CD14-positive monocyte (primary cell): Measurements from ENCODE around the gene PRM3. TPM values are rescaled to one million over a fixed set of nuclear protein-coding genes. Genes with fewer than 3 reads are reported as not detected.

Source experiments
- DNase-seq, 3 donors: peaks; one replicate each; pipeline ENCODE4 v3.0.0-alpha.2; 2011 to 2022
- H2AFZ ChIP-seq: 2 replicates; pipeline ENCODE4 v1.6.0; 2012; ENCODE audit warnings: mild to moderate bottlenecking, low read depth, low read length, inconsistent platforms; ENCODE audit not compliant: insufficient read depth, poor library complexity, severe bottlenecking
- H3K27ac ChIP-seq, 2 donors: 1 replicate in 1 of 2; 2 replicates in 1 of 2; pipeline ENCODE4 v1.5.1; 2012 to 2013; ENCODE audit warnings: low read length in 2 of 2, control low read depth in 1 of 2, inconsistent platforms in 1 of 2, low read depth in 1 of 2, mild to moderate bottlenecking in 1 of 2
- H3K27me3 ChIP-seq, 2 donors: one replicate each; pipeline versions ENCODE4 v1.6.0 to v1.6.1; 2011 to 2013; ENCODE audit warnings: low read length in 2 of 2; ENCODE audit not compliant: control insufficient read depth in 2 of 2, insufficient read depth in 2 of 2
- H3K36me3 ChIP-seq, 2 donors: replicated peaks in 1 of 2; 1 replicate in 1 of 2; 2 replicates in 1 of 2; pipeline versions ENCODE4 v1.5.1 to v1.6.1; 2012 to 2013; ENCODE audit warnings: low read length in 2 of 2, control low read depth in 1 of 2, inconsistent platforms in 1 of 2, mild to moderate bottlenecking in 1 of 2; ENCODE audit not compliant: insufficient read depth in 2 of 2, control insufficient read depth in 1 of 2
- H3K4me1 ChIP-seq, 2 donors: 1 replicate in 1 of 2; 2 replicates in 1 of 2; pipeline versions ENCODE4 v1.5.1 to v1.6.1; 2012 to 2013; ENCODE audit warnings: low read length in 2 of 2, control low read depth in 1 of 2, inconsistent platforms in 1 of 2, mild to moderate bottlenecking in 1 of 2, moderate library complexity in 1 of 2; ENCODE audit not compliant: insufficient read depth in 2 of 2, control insufficient read depth in 1 of 2
- H3K4me2 ChIP-seq: replicated peaks from 2 replicates; pipeline ENCODE3; 2012; ENCODE audit warnings: low read length, moderate library complexity, mild to moderate bottlenecking; ENCODE audit not compliant: poor library complexity, severe bottlenecking; ENCODE audit errors: extremely low read depth
- H3K4me3 ChIP-seq, 3 experiments: fragments of 200-600 bp in 1 of 3; sonication (generic) in 1 of 3; replicated peaks in 1 of 3; 1 replicate in 2 of 3; 2 replicates in 1 of 3; pipeline ENCODE4 v1.5.1; 2011 to 2013; ENCODE audit warnings: low read length in 3 of 3, mild to moderate bottlenecking in 3 of 3, control low read depth in 2 of 3, low read depth in 2 of 3, inconsistent platforms in 1 of 3, moderate library complexity in 1 of 3
- H3K79me2 ChIP-seq: 2 replicates; pipeline ENCODE4 v1.6.0; 2012; ENCODE audit warnings: mild to moderate bottlenecking, control low read depth, inconsistent platforms, low read length, moderate library complexity; ENCODE audit not compliant: insufficient read depth
- H3K9ac ChIP-seq: 2 replicates; pipeline ENCODE4 v1.6.0; 2017; ENCODE audit warnings: low read length, mild to moderate bottlenecking; ENCODE audit not compliant: insufficient read depth, poor library complexity, severe bottlenecking
- H3K9me3 ChIP-seq, 2 donors: replicated peaks in 1 of 2; 1 replicate in 1 of 2; 2 replicates in 1 of 2; pipeline versions ENCODE4 v1.5.1 to v1.6.1; 2012 to 2013; ENCODE audit warnings: low read length in 2 of 2, control low read depth in 1 of 2; ENCODE audit not compliant: control insufficient read depth in 1 of 2, insufficient read depth in 1 of 2
- H4K20me1 ChIP-seq: 2 replicates; pipeline ENCODE4 v1.6.0; 2012; ENCODE audit warnings: mild to moderate bottlenecking, low read length, control low read depth, moderate library complexity; ENCODE audit not compliant: insufficient read depth
- H3K27ac Mint-ChIP-seq, 7 donors: one replicate each; pipeline ENCODE4 v1.8.0; 2020; ENCODE audit warnings: mild to moderate bottlenecking in 7 of 7, mixed read lengths in 7 of 7, moderate library complexity in 6 of 7, inconsistent platforms in 2 of 7
- H3K27me3 Mint-ChIP-seq, 3 donors: one replicate each; pipeline ENCODE4 v1.8.0; 2021 to 2022; ENCODE audit warnings: low read depth in 3 of 3, mild to moderate bottlenecking in 3 of 3, mixed read lengths in 3 of 3, moderate library complexity in 3 of 3, inconsistent platforms in 1 of 3
- H3K36me3 Mint-ChIP-seq, 2 donors: one replicate each; pipeline ENCODE4 v1.8.0; 2020; ENCODE audit warnings: mixed read lengths in 2 of 2, inconsistent platforms in 1 of 2, mild to moderate bottlenecking in 1 of 2
- H3K4me1 Mint-ChIP-seq: one replicate; pipeline ENCODE4 v1.8.0; 2020; ENCODE audit warnings: mild to moderate bottlenecking, mixed read lengths
- H3K4me3 Mint-ChIP-seq, 2 donors: one replicate each; pipeline ENCODE4 v1.8.0; 2020; ENCODE audit warnings: mild to moderate bottlenecking in 2 of 2, mixed read lengths in 2 of 2, moderate library complexity in 1 of 2
- H3K9me3 Mint-ChIP-seq, 7 donors: one replicate each; pipeline ENCODE4 v1.8.0; 2020 to 2022; ENCODE audit warnings: mixed read lengths in 7 of 7, mild to moderate bottlenecking in 6 of 7, moderate library complexity in 6 of 7, inconsistent platforms in 2 of 7
- WGBS: methylation state at CpG from one replicate; pipeline ENCODE4 v1.1.5; 2013; ENCODE audit warnings: missing lambda C conversion rate; ENCODE audit not compliant: insufficient coverage; 5-methylcytosine and 5-hydroxymethylcytosine counted together
- intact Hi-C, 2 donors: fragments of 100-400 bp; cut with micrococcal nuclease; formaldehyde crosslinking; loops; one replicate each; pipeline versions ENCODE4 v1.15.0 to v1.15.1; 2023
- polyA plus RNA-seq, 3 donors: library from polyadenylated mRNA; depleted of rRNA in 1 of 3; unstranded in 2 of 3; stranded (reverse) in 1 of 3; fragments of 300-500 nt in 2 of 3; fragments of >200 nt in 1 of 3; fragmentation: Illumina TruSeq in 2 of 3; gene quantifications; 1 replicate in 2 of 3; 2 replicates in 1 of 3; pipeline ENCODE4 v1.2.3, GENCODE V29; 2012 to 2021
- TF ChIP-seq, protein P1 (sequence below): fragments of 200-600 bp; IDR thresholded peaks from one replicate; pipeline ENCODE4 v1.8.0; 2022; ENCODE audit warnings: antibody characterized with exemption, mild to moderate bottlenecking

PRM3 gene
- polyA plus RNA-seq, 3 donors, result not detected

DNA sequence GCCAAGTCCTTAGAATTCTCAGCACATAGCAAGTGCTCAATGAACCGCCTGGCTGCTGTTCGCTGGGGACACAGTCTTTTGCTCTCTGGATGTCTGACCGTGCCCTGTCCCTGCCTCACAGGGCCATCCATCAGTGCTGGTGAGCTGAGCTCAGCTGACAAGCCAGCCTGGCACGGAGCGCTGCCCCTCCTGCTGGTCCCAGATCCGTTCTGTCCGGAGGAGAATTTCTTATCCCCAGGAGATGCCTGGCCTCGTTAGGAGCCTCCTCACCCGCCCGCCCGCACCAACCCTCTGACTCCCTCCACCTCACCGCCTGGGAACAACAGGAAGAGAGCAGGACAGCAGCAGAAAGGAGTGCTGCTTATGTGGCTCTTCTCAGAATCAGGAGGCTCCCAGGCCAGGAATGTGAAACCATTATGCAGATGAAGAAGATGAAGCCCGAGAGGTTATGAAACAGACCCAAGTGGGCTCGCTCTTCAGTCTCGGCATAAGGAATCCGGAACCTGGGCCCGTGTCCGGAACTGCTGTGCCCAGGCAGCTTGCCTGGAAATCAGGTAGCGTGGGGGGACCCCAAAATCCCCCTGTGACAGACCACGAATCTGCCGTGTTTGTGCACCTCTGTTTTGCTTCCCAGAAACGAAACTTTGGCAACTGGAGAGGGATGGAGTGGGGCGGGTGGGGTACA, 43.0 kb upstream of the PRM3 start:
- Histone ChIP-seq H3K4me1 (peaks cover 14 to 17% of the 10 kb centered on the region in 2 donors), H3K9ac (no peak overlapping the region), H3K4me3 (no peak overlapping the region), H3K27ac (no peak overlapping the region), H3K27me3 (peaks cover 0 to 9% of the 10 kb centered on the region in 2 donors), H3K36me3 (no peaks in the 10 kb centered on the region), H3K4me2 (no peak overlapping the region), H3K9me3 (no peaks in the 10 kb centered on the region), H3K79me2 (no peaks in the 10 kb centered on the region), H4K20me1 (no peaks in the 10 kb centered on the region), H2AFZ (no peak overlapping the region)
- H3K27ac Mint-ChIP-seq, result no peak overlapping the region
- H3K4me3 Mint-ChIP-seq, result peak overlapping the region in 1 of 2 donors; percentile 59
- intact Hi-C loops, result no loop called here
- H3K27me3 Mint-ChIP-seq, result peaks cover 26 to 49% (median 27%) of the 10 kb centered on the region in 3 donors
- H3K9me3 Mint-ChIP-seq, result peaks cover 0 to 5% (median 0%) of the 10 kb centered on the region in 7 donors
- DNase-seq, result no peak
- H3K36me3 Mint-ChIP-seq, result peaks cover 0 to 5% of the 10 kb centered on the region in 2 donors
- TF ChIP-seq, protein P1, sequence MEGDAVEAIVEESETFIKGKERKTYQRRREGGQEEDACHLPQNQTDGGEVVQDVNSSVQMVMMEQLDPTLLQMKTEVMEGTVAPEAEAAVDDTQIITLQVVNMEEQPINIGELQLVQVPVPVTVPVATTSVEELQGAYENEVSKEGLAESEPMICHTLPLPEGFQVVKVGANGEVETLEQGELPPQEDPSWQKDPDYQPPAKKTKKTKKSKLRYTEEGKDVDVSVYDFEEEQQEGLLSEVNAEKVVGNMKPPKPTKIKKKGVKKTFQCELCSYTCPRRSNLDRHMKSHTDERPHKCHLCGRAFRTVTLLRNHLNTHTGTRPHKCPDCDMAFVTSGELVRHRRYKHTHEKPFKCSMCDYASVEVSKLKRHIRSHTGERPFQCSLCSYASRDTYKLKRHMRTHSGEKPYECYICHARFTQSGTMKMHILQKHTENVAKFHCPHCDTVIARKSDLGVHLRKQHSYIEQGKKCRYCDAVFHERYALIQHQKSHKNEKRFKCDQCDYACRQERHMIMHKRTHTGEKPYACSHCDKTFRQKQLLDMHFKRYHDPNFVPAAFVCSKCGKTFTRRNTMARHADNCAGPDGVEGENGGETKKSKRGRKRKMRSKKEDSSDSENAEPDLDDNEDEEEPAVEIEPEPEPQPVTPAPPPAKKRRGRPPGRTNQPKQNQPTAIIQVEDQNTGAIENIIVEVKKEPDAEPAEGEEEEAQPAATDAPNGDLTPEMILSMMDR, result no peak
- H3K4me1 Mint-ChIP-seq, result peaks cover 22% of the 10 kb centered on the region
- WGBS, result 97% methylated on average over 17 of the region's 23 CpGs

DNA sequence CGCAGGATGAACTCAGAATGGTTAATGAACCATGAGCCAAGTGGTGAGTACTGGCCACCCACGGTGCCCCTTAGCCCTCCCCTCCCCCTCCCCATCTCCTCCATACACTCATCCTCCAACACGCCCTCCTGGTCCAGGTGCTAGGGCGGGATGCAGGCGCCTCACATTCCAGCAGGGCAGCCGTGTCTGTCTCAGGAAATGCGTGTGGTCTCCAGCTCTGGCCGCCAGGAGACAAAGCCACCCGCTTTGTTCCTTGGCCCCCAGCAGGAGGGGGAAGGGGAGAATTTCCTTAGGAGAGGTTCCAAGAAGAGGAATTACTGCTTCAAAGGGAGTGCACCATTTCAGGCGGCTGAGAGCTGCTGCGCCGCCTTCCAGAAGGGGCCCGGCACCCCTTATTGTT, 42.1 kb upstream of the PRM3 start:
- TF ChIP-seq, protein P1, result no peak
- DNase-seq, result no peak
- Mint-ChIP-seq H3K27me3 (peaks cover 26 to 49% (median 27%) of the 10 kb centered on the region in 3 donors), H3K36me3 (peaks cover 0 to 5% of the 10 kb centered on the region in 2 donors), H3K4me1 (peaks cover 31% of the 10 kb centered on the region), H3K4me3 (no peak overlapping the region), H3K27ac (no peak overlapping the region), H3K9me3 (peaks cover 0 to 5% (median 0%) of the 10 kb centered on the region in 7 donors)
- peaks cover 0 to 9% of the 10 kb centered on the region in 2 donors for H3K27me3 ChIP-seq
- H3K9me3 ChIP-seq, result no peaks in the 10 kb centered on the region
- H3K27ac ChIP-seq, result no peak overlapping the region
- intact Hi-C loops, result no loop called here
- no peak overlapping the region for H3K9ac ChIP-seq
- no peak overlapping the region for H2AFZ ChIP-seq
- no peak overlapping the region for H3K4me3 ChIP-seq
- no peaks in the 10 kb centered on the region for H4K20me1 ChIP-seq
- H3K36me3 ChIP-seq, result no peaks in the 10 kb centered on the region
- H3K4me1 ChIP-seq, result peaks cover 23 to 26% of the 10 kb centered on the region in 2 donors
- 62% methylated on average over 10 of the region's 13 CpGs for WGBS
- H3K79me2 ChIP-seq, result no peaks in the 10 kb centered on the region
- H3K4me2 ChIP-seq, result no peak overlapping the region
